ENCODE results near the gene CRMP1.

The CRMP1 gene

GRCh38 chr4:5921101-5921980 lies 28.5 kb upstream of the CRMP1 start:
- TF ChIP-seq CTCF (IDR thresholded peaks at IDR 0.05; ENCODE audit: low read length, missing control alignments), result no peak
- H3K4me3 ChIP-seq (replicated peaks; ENCODE audit: low read depth, low read length), result no peak overlapping the region
- DNase-seq (ENCODE audit: low read depth), result no peak

- H3K4me3 ChIP-seq (replicated peaks; ENCODE audit: low read depth, low read length), result no peak overlapping the region
- DNase-seq (ENCODE audit: low read depth), result no peak
- TF ChIP-seq CTCF (IDR thresholded peaks at IDR 0.05; ENCODE audit: low read length, missing control alignments), result no peak
These were observed 26.7 kb upstream of the CRMP1 start for GRCh38 chr4:5919571-5919970.

GRCh38 chr4:5919044-5919443 lies 26.2 kb upstream of the CRMP1 start:
- H3K4me3 ChIP-seq (replicated peaks; ENCODE audit: low read depth, low read length), result no peak overlapping the region
- TF ChIP-seq CTCF (IDR thresholded peaks at IDR 0.05; ENCODE audit: low read length, missing control alignments), result no peak
- DNase-seq (ENCODE audit: low read depth), result no peak

- no peak for TF ChIP-seq CTCF (IDR thresholded peaks at IDR 0.05; ENCODE audit: low read length, missing control alignments)
- H3K4me3 ChIP-seq (replicated peaks; ENCODE audit: low read depth, low read length), result no peak overlapping the region
- no peak for DNase-seq (ENCODE audit: low read depth)
These were observed 25.6 kb upstream of the CRMP1 start for GRCh38 chr4:5918331-5918985.

- no peak for TF ChIP-seq CTCF (IDR thresholded peaks at IDR 0.05; ENCODE audit: low read length, missing control alignments)
- no peak for DNase-seq (ENCODE audit: low read depth)
- no peak overlapping the region for H3K4me3 ChIP-seq (replicated peaks; ENCODE audit: low read depth, low read length)
These were observed 24.8 kb upstream of the CRMP1 start for GRCh38 chr4:5917672-5918071.

- no peak for TF ChIP-seq CTCF (IDR thresholded peaks at IDR 0.05; ENCODE audit: low read length, missing control alignments)
- DNase-seq (ENCODE audit: low read depth), result no peak
- no peak overlapping the region for H3K4me3 ChIP-seq (replicated peaks; ENCODE audit: low read depth, low read length)
These were observed 23.3 kb upstream of the CRMP1 start for GRCh38 chr4:5916229-5916628.

All from fibroblast of pulmonary artery (primary cell).